CD4-positive, alpha-beta T cell treated with Interleukin-17A for 4 hours (primary cell): ENCODE data around the gene STPG3.

Experiments used
- DNase-seq: peaks from one replicate; pipeline ENCODE4 v3.0.0-alpha.2; 2020; ENCODE audit warnings: mixed read lengths

The STPG3 gene

GRCh38 chr9:137268538-137269201 lies 17.6 kb downstream of the STPG3 start:
- no peak for DNase-seq

GRCh38 chr9:137269231-137269772 lies 18.2 kb downstream of the STPG3 start:
- DNase-seq = no peak

- DNase-seq = peak; percentile 59
Observed at GRCh38 chr9:137270929-137271695, 20.0 kb downstream of the STPG3 start.

- DNase-seq = no peak
Observed at GRCh38 chr9:137271696-137272076, 20.6 kb downstream of the STPG3 start.

GRCh38 chr9:137272241-137273094 lies 21.4 kb downstream of the STPG3 start:
- no peak for DNase-seq

GRCh38 chr9:137273095-137273490 lies 22.0 kb downstream of the STPG3 start:
- no peak for DNase-seq

GRCh38 chr9:137273611-137274320 lies 22.7 kb downstream of the STPG3 start:
- no peak for DNase-seq

GRCh38 chr9:137275203-137275587 lies 24.1 kb downstream of the STPG3 start:
- DNase-seq = no peak

GRCh38 chr9:137275588-137276472 lies 24.7 kb downstream of the STPG3 start:
- no peak for DNase-seq

- DNase-seq = no peak
Observed at GRCh38 chr9:137276473-137277328, 25.6 kb downstream of the STPG3 start.

GRCh38 chr9:137277329-137278041 lies 26.4 kb downstream of the STPG3 start, which contains the start of gene TOR4A:
Gene TOR4A (plus strand): TSS chr9:137277726. CDS start chr9:137278690, 964 bp downstream.
- peak; percentile 47 for DNase-seq

- no peak for DNase-seq
Observed at GRCh38 chr9:137278061-137278701, 27.1 kb downstream of the STPG3 start.

- DNase-seq = no peak
Observed at GRCh38 chr9:137278721-137279711, 27.9 kb downstream of the STPG3 start.

- no peak for DNase-seq
Observed at GRCh38 chr9:137279741-137280473, 28.8 kb downstream of the STPG3 start.

GRCh38 chr9:137280474-137281344 lies 29.6 kb downstream of the STPG3 start:
- no peak for DNase-seq
